AG09309 (cell line): Measurements from ENCODE around the gene FARS2.
A peak's percentile ranks its signal among the peaks of the same experiment; 100 is the strongest.

Source experiments
- DNase-seq: peaks from one replicate; pipeline ENCODE4 v3.0.0-alpha.2; 2010; ENCODE audit warnings: low read depth
- H3K4me3 ChIP-seq: 2 replicates; pipeline ENCODE4 v1.5.1; 2011; ENCODE audit warnings: mild to moderate bottlenecking, low read depth, low read length, moderate library complexity; ENCODE audit not compliant: control insufficient read depth
- CTCF ChIP-seq: IDR thresholded peaks from 2 replicates; pipeline ENCODE4 v1.5.1; 2011; ENCODE audit warnings: mild to moderate bottlenecking, low read depth, low read length, inconsistent platforms; ENCODE audit not compliant: insufficient read depth, control insufficient read depth; ENCODE audit errors: missing control alignments

FARS2 gene

GRCh38 chr6:5497896-5498578 lies 236.7 kb downstream of the FARS2 start:
- peak; percentile 73 for DNase-seq
- TF ChIP-seq CTCF: no peak
- peak overlapping the region; percentile 19 for H3K4me3 ChIP-seq

GRCh38 chr6:5498579-5498899 lies 237.2 kb downstream of the FARS2 start:
- H3K4me3 ChIP-seq: no peak overlapping the region
- no peak for TF ChIP-seq CTCF
- no peak for DNase-seq

- no peak for TF ChIP-seq CTCF
- DNase-seq: peak; percentile 17
- H3K4me3 ChIP-seq: no peak overlapping the region
Measured at GRCh38 chr6:5499644-5500306, 238.5 kb downstream of the FARS2 start.

GRCh38 chr6:5501837-5502236 lies 240.5 kb downstream of the FARS2 start:
- TF ChIP-seq CTCF: no peak
- DNase-seq: no peak

GRCh38 chr6:5504078-5504477 lies 242.8 kb downstream of the FARS2 start:
- no peak overlapping the region for H3K4me3 ChIP-seq
- TF ChIP-seq CTCF: no peak
- DNase-seq: no peak

More at GRCh38 chr6:5501837-5502236, 240.5 kb downstream of the FARS2 start:
- no peak overlapping the region for H3K4me3 ChIP-seq

GRCh38 chr6:5506149-5506548 lies 244.8 kb downstream of the FARS2 start:
- DNase-seq: no peak
- no peak overlapping the region for H3K4me3 ChIP-seq
- no peak for TF ChIP-seq CTCF

GRCh38 chr6:5506597-5506996 lies 245.3 kb downstream of the FARS2 start:
- TF ChIP-seq CTCF: no peak
- H3K4me3 ChIP-seq: no peak overlapping the region

More at GRCh38 chr6:5506597-5506996, 245.3 kb downstream of the FARS2 start:
- no peak for DNase-seq
